Mesendoderm (in vitro differentiated cells): ENCODE data around the gene LRRC8A.
"Not testable (repeated sequence)": the region's sequence is repeated elsewhere in the genome, so short reads cannot be mapped to it uniquely, and the experiment has no call there.

Experiments
- DNase-seq: peaks from one replicate; pipeline ENCODE4 v3.0.0; 2013
- H2AK5ac ChIP-seq: 2 replicates; pipeline ENCODE4 v1.6.1; 2013; ENCODE audit warnings: low read length, inconsistent platforms
- H2BK120ac ChIP-seq: 2 replicates; pipeline ENCODE4 v1.6.1; 2013; ENCODE audit warnings: low read depth, mild to moderate bottlenecking, low read length, moderate library complexity, mixed read lengths
- H2BK15ac ChIP-seq: replicated peaks from 2 replicates; pipeline ENCODE4 v1.6.1; 2013; ENCODE audit warnings: low read depth, mild to moderate bottlenecking, moderate library complexity
- H2BK5ac ChIP-seq: 2 replicates; pipeline ENCODE4 v1.6.1; 2013; ENCODE audit warnings: low read length, inconsistent platforms
- H3K18ac ChIP-seq: 2 replicates; pipeline ENCODE4 v1.6.1; 2013; ENCODE audit warnings: mild to moderate bottlenecking, low read length, mixed read lengths
- H3K23ac ChIP-seq: one replicate; pipeline ENCODE4 v1.6.1; 2013; ENCODE audit warnings: low read length
- H3K27ac ChIP-seq: 2 replicates; pipeline ENCODE4 v1.5.1; 2013; ENCODE audit warnings: low read depth, mild to moderate bottlenecking, inconsistent platforms, low read length, moderate library complexity
- H3K27me3 ChIP-seq: 2 replicates; pipeline ENCODE4 v1.6.1; 2013; ENCODE audit warnings: low read length, control low read depth, mild to moderate bottlenecking, inconsistent platforms; ENCODE audit not compliant: insufficient read depth, poor library complexity
- H3K36me3 ChIP-seq: 2 replicates; pipeline ENCODE4 v1.6.1; 2013; ENCODE audit warnings: low read length, inconsistent platforms; ENCODE audit not compliant: control insufficient read depth, insufficient read depth
- H3K4ac ChIP-seq: one replicate; pipeline ENCODE4 v1.6.1; 2013; ENCODE audit warnings: low read depth, mild to moderate bottlenecking, low read length, moderate library complexity
- H3K4me1 ChIP-seq: 2 replicates; pipeline ENCODE4 v1.6.1; 2013; ENCODE audit warnings: low read depth, low read length, inconsistent platforms; ENCODE audit not compliant: control insufficient read depth
- H3K4me2 ChIP-seq: 2 replicates; pipeline ENCODE4 v1.6.1; 2013; ENCODE audit warnings: low read length
- H3K4me3 ChIP-seq: 2 replicates; pipeline ENCODE4 v1.5.1; 2013; ENCODE audit warnings: mild to moderate bottlenecking, low read length
- H3K56ac ChIP-seq: one replicate; pipeline ENCODE4 v1.6.1; 2013; ENCODE audit warnings: low read length
- H3K79me1 ChIP-seq: 2 replicates; pipeline ENCODE4 v1.6.1; 2013; ENCODE audit warnings: low read length, inconsistent platforms
- H3K79me2 ChIP-seq: 2 replicates; pipeline ENCODE4 v1.6.1; 2013; ENCODE audit warnings: mild to moderate bottlenecking, low read length; ENCODE audit not compliant: control insufficient read depth, insufficient read depth
- H3K9ac ChIP-seq: 2 replicates; pipeline ENCODE4 v1.6.1; 2013; ENCODE audit warnings: low read length, inconsistent platforms
- H4K5ac ChIP-seq: one replicate; pipeline ENCODE4 v1.6.1; 2013; ENCODE audit warnings: low read length
- H4K8ac ChIP-seq: one replicate; pipeline ENCODE4 v1.6.1; 2013; ENCODE audit warnings: low read depth, mild to moderate bottlenecking, control low read depth, low read length, moderate library complexity
- WGBS: extraction: QIAGEN DNeasy Blood & Tissue Kit; methylation state at CpG from one replicate; pipeline ENCODE4 v1.1.7; 2013; ENCODE audit warnings: low lambda C conversion rate, missing lambda C conversion rate; ENCODE audit not compliant: insufficient coverage; ENCODE audit errors: extremely low coverage; 5-methylcytosine and 5-hydroxymethylcytosine counted together

LRRC8A gene

GRCh38 chr9:128847803-128848202, 34.1 kb upstream of the LRRC8A start:
- Histone ChIP-seq H4K8ac (no peak overlapping the region), H2BK15ac (no peak overlapping the region), H3K79me1 (no peaks in the 10 kb centered on the region), H2BK120ac (no peak overlapping the region), H3K4me2 (no peak overlapping the region), H3K9ac (no peak overlapping the region), H3K27ac (no peak overlapping the region), H3K4ac (no peak overlapping the region), H2BK5ac (no peak overlapping the region), H4K5ac (no peak overlapping the region), H3K23ac (no peak overlapping the region), H3K56ac (no peak overlapping the region), H2AK5ac (no peak overlapping the region), H3K18ac (no peak overlapping the region), H3K27me3 (no peaks in the 10 kb centered on the region), H3K4me3 (no peak overlapping the region), H3K36me3 (no peaks in the 10 kb centered on the region), H3K79me2 (no peaks in the 10 kb centered on the region), H3K4me1 (no peaks in the 10 kb centered on the region)
- DNase-seq, result no peak
- WGBS, result no CpG with 5 or more reads among the region's 1 CpG

- H3K56ac ChIP-seq, H3K23ac ChIP-seq, H2AK5ac ChIP-seq, H3K79me2 ChIP-seq, H3K36me3 ChIP-seq, H3K9ac ChIP-seq, DNase-seq, H3K4me3 ChIP-seq, H3K4me1 ChIP-seq, H4K5ac ChIP-seq, H3K79me1 ChIP-seq, H2BK120ac ChIP-seq, H3K27ac ChIP-seq, H4K8ac ChIP-seq, H3K4ac ChIP-seq, H3K4me2 ChIP-seq, H2BK5ac ChIP-seq, H3K27me3 ChIP-seq, H3K18ac ChIP-seq, H2BK15ac ChIP-seq: not testable (repeated sequence)
- WGBS, result no CpG with 5 or more reads among the region's 10 CpGs
Observed at GRCh38 chr9:128851024-128851423, 30.9 kb upstream of the LRRC8A start.

GRCh38 chr9:128851779-128852600, 29.9 kb upstream of the LRRC8A start:
- H3K36me3 ChIP-seq, H3K27ac ChIP-seq, H3K4me2 ChIP-seq, H3K18ac ChIP-seq, H3K79me2 ChIP-seq, DNase-seq, H3K9ac ChIP-seq, H2BK15ac ChIP-seq, H3K79me1 ChIP-seq, H2BK120ac ChIP-seq, H3K23ac ChIP-seq, H2AK5ac ChIP-seq, H2BK5ac ChIP-seq, H4K5ac ChIP-seq, H3K4me3 ChIP-seq, H4K8ac ChIP-seq, H3K27me3 ChIP-seq, H3K4ac ChIP-seq, H3K4me1 ChIP-seq, H3K56ac ChIP-seq: not testable (repeated sequence)
- no CpG with 5 or more reads among the region's 10 CpGs for WGBS

GRCh38 chr9:128852646-128853045, 29.3 kb upstream of the LRRC8A start:
- WGBS, result no CpG with 5 or more reads among the region's 2 CpGs
- not testable (repeated sequence) for H3K23ac ChIP-seq

GRCh38 chr9:128854454-128854853, 27.5 kb upstream of the LRRC8A start:
- not testable (repeated sequence) for H3K27me3 ChIP-seq, H2BK15ac ChIP-seq, H3K27ac ChIP-seq, H3K4me2 ChIP-seq, H3K79me1 ChIP-seq, H2AK5ac ChIP-seq, H2BK5ac ChIP-seq, H3K79me2 ChIP-seq, H3K18ac ChIP-seq, H3K4me3 ChIP-seq, DNase-seq, H4K8ac ChIP-seq, H3K23ac ChIP-seq, H2BK120ac ChIP-seq, H4K5ac ChIP-seq, H3K4ac ChIP-seq, H3K36me3 ChIP-seq, H3K9ac ChIP-seq, H3K4me1 ChIP-seq, H3K56ac ChIP-seq
- WGBS, result no CpG with 5 or more reads among the region's 6 CpGs

More at GRCh38 chr9:128852646-128853045, 29.3 kb upstream of the LRRC8A start:
- not testable (repeated sequence) for H4K5ac ChIP-seq, H2BK120ac ChIP-seq, H3K27ac ChIP-seq, DNase-seq, H3K79me2 ChIP-seq, H3K18ac ChIP-seq, H3K4ac ChIP-seq, H3K4me2 ChIP-seq, H3K27me3 ChIP-seq, H3K79me1 ChIP-seq, H2BK5ac ChIP-seq, H2BK15ac ChIP-seq, H3K4me3 ChIP-seq, H3K9ac ChIP-seq, H2AK5ac ChIP-seq, H3K4me1 ChIP-seq, H3K56ac ChIP-seq, H3K36me3 ChIP-seq, H4K8ac ChIP-seq

GRCh38 chr9:128858476-128858875, 23.5 kb upstream of the LRRC8A start:
- H3K9ac ChIP-seq, H3K27ac ChIP-seq, H4K8ac ChIP-seq, H3K23ac ChIP-seq, H3K4ac ChIP-seq, H2AK5ac ChIP-seq, H2BK120ac ChIP-seq, H4K5ac ChIP-seq, DNase-seq, H3K36me3 ChIP-seq, H3K27me3 ChIP-seq, H3K4me3 ChIP-seq, H3K4me2 ChIP-seq, H2BK5ac ChIP-seq, H3K79me1 ChIP-seq, H3K79me2 ChIP-seq, H3K18ac ChIP-seq, H2BK15ac ChIP-seq, H3K4me1 ChIP-seq, H3K56ac ChIP-seq: not testable (repeated sequence)
- WGBS, result no CpG with 5 or more reads among the region's 7 CpGs
